Psoas muscle (tissue), 8 donors: Measurements from ENCODE around the gene THUMPD2. TPM values are rescaled to one million over a fixed set of nuclear protein-coding genes. Genes with fewer than 3 reads are reported as not detected.
A peak's percentile ranks its signal among the peaks of the same experiment; 100 is the strongest.

ENCODE experiments used
- ATAC-seq, 4 donors: fragments of 200-7000 bp; cut with Tn5 transposase; one replicate each; pipeline ENCODE4 v1.9.1; 2020; ENCODE audit warnings: moderate library complexity in 3 of 4, mild to moderate bottlenecking in 2 of 4
- DNase-seq, 2 donors: peaks; one replicate each; pipeline ENCODE4 v3.0.0-alpha.2; 2020
- H3K27ac ChIP-seq: fragments of 200-600 bp; one replicate; pipeline ENCODE4 v1.8.0; 2022
- H3K27me3 ChIP-seq, 3 donors: fragments of 200-600 bp in 1 of 3; one replicate each; pipeline versions ENCODE4 v1.6.1 to v1.8.0; 2013 to 2022; ENCODE audit warnings: low read length in 2 of 3, mild to moderate bottlenecking in 2 of 3, moderate library complexity in 1 of 3; ENCODE audit not compliant: insufficient read depth in 3 of 3
- H3K36me3 ChIP-seq, 2 donors: fragments of 200-600 bp in 1 of 2; one replicate each; pipeline versions ENCODE4 v1.6.1 to v1.8.0; 2013 to 2022; ENCODE audit warnings: low read depth in 1 of 2, mild to moderate bottlenecking in 1 of 2, moderate library complexity in 1 of 2; ENCODE audit not compliant: insufficient read depth in 1 of 2
- H3K4me1 ChIP-seq: fragments of 200-600 bp; one replicate; pipeline ENCODE4 v1.8.0; 2022
- H3K4me3 ChIP-seq: fragments of 200-600 bp; one replicate; pipeline ENCODE4 v1.8.0; 2022; ENCODE audit warnings: mild to moderate bottlenecking
- H3K9me3 ChIP-seq: fragments of 200-600 bp; one replicate; pipeline ENCODE4 v1.8.0; 2022
- WGBS, 3 donors: extraction: QIAGEN DNeasy Blood & Tissue Kit; methylation state at CpG; one replicate each; pipeline versions ENCODE4 v1.1.6 to v1.1.7; 2013; 5-methylcytosine and 5-hydroxymethylcytosine counted together
- intact Hi-C, 2 donors: fragments of 100-400 bp; cut with DNase I; formaldehyde crosslinking; loops; one replicate each; pipeline versions ENCODE4 v1.11.0 to v1.14.2; 2022
- polyA plus RNA-seq, 3 donors: library from polyadenylated mRNA; stranded (reverse); fragments of 200-250 nt; gene quantifications; one replicate each; pipeline ENCODE4 v1.2.3, GENCODE V29; 2013
- total RNA-seq, 4 donors: library from RNA; stranded (reverse); fragmentation: NEBNext Ultra II Directional in 2 of 4; extraction: Animal tissue kit (Norgen Biotek cat#: 25700) in 2 of 4; gene quantifications; one replicate each; pipeline versions ENCODE4 v1.2.1 to v1.2.4, GENCODE V29; 2021 to 2023
- TF ChIP-seq, protein P1 (sequence below): fragments of 200-600 bp; IDR thresholded peaks from one replicate; pipeline ENCODE4 v1.8.0; 2022; ENCODE audit warnings: antibody characterized with exemption
- donor health status: healthy with polysubstance abuse.
- donor health status: DM: no; HTN: no; CAD: no; lungs with moderate emphysema.
- donor health status: Bipolar disorder and iron deficiency.
- donor health status: healthy.
- donor health status: DM: yes; HTN: yes; CAD: no.
- donor health status: DM: no; HTN: no; CAD: no.
- donor health status: DM: no; HTN: no; CAD: no.
- donor health status: DM: yes; HTN: yes; CAD: no.

The THUMPD2 gene
- total and polyA plus RNA-seq, 7 donors = 6.5 to 12.7 (median 7.5) TPM

DNA sequence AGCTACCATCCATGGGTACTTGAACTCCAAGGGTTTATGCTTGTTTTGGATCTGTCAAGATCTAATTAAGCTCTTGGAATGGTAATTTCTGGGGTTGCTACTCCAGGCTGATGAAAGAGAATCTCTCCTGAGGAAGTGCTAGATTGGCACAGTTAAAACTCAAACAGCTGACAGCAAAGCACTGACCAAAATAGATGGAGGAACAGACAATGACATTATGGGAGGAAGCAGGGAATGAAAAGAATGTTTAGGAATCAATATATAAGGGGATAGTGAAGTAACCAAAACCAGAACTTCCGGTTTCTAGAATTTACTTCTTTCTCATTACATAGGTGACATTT is 6.3 kb downstream of the THUMPD2 start:
- H3K4me1 ChIP-seq = peaks cover 41% of the 10 kb centered on the region
- no peaks in the 10 kb centered on the region for H3K9me3 ChIP-seq
- H3K27ac ChIP-seq = peak overlapping the region; percentile 46
- intact Hi-C loops = no loop called here
- H3K4me3 ChIP-seq = no peak overlapping the region
- DNase-seq (no peak), ATAC-seq (peak; percentile 10 to 63 (median 60))
- no peaks in the 10 kb centered on the region for H3K27me3 ChIP-seq
- WGBS, 3 donors = 59 to 81% (median 64%) methylated on average over 1 of the region's 1 CpG
- peaks cover 0 to 30% of the 10 kb centered on the region in 2 donors for H3K36me3 ChIP-seq
- TF ChIP-seq, protein P1, sequence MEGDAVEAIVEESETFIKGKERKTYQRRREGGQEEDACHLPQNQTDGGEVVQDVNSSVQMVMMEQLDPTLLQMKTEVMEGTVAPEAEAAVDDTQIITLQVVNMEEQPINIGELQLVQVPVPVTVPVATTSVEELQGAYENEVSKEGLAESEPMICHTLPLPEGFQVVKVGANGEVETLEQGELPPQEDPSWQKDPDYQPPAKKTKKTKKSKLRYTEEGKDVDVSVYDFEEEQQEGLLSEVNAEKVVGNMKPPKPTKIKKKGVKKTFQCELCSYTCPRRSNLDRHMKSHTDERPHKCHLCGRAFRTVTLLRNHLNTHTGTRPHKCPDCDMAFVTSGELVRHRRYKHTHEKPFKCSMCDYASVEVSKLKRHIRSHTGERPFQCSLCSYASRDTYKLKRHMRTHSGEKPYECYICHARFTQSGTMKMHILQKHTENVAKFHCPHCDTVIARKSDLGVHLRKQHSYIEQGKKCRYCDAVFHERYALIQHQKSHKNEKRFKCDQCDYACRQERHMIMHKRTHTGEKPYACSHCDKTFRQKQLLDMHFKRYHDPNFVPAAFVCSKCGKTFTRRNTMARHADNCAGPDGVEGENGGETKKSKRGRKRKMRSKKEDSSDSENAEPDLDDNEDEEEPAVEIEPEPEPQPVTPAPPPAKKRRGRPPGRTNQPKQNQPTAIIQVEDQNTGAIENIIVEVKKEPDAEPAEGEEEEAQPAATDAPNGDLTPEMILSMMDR = no peak

DNA sequence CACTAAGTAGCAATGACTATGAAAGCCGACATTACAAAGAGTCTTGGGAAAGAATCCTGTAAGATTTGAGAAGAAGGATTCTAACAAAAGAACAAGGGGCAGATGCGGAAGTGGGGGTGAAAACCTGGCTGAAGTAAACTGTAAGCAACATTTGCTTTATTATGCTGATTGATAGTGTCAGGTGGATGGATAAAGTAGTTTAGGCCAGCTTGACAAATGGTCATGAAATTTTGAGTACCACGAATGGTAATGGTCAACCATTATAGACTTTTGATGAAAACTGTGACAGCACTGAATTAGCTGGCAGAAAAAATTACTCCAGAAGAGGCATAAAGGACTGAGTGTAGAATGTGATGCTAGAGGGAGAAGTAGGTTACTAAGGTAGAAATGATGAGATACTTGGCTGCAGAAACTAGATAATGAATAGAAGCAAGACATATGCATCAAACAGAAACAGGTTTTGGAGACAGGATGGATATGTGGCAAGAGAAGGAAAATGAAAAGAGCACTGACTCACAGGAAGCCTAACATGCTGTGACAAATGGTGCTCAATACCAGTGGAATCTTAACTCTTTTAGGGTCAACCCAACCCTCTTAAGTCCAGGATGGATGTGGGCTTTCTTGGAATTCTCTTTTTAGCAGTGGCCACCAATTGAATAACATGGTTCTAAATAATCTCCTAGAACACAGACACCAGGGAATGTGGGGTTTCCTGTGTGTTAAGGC is 6.8 kb downstream of the THUMPD2 start:
- DNase-seq = no peak
- Histone ChIP-seq H3K36me3 (peaks cover 0 to 30% of the 10 kb centered on the region in 2 donors), H3K27ac (peak overlapping the region; percentile 46)

DNA sequence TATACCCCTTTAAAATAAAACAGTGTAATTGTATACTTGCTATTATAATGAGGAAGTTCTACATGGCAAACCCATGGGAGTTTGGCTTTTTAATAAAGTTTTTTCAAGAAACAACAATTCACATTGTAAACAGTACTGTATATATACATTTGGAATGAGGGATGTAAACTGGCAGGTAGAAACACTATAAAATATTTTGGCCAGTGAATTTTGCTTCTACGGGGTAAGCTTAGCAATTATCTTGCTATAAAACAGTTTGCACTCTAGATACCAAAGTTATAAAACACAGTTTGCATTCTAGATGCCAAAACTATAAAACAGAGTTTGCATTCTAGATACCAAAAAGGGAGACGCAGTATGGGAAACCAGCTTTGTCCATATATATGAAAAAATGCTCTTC is 16.6 kb downstream of the THUMPD2 start:
- 98 to 99% (median 99%) methylated on average over 2 of the region's 2 CpGs for WGBS, 3 donors
- H3K36me3 ChIP-seq = peaks cover 3 to 90% of the 10 kb centered on the region in 2 donors
- TF ChIP-seq, protein P1 = no peak

More for the DNA sequence above, 6.8 kb downstream of the THUMPD2 start:
- H3K4me1 ChIP-seq = peaks cover 36% of the 10 kb centered on the region
- no peak overlapping the region for H3K4me3 ChIP-seq
- no peaks in the 10 kb centered on the region for H3K9me3 ChIP-seq
- TF ChIP-seq, protein P1 = no peak
- no peaks in the 10 kb centered on the region for H3K27me3 ChIP-seq
- WGBS, 3 donors = 60 to 76% (median 66%) methylated on average over 3 of the region's 3 CpGs
- intact Hi-C loops = no loop called here
- ATAC-seq = peak; percentile 65 to 80 (median 70)

DNA sequence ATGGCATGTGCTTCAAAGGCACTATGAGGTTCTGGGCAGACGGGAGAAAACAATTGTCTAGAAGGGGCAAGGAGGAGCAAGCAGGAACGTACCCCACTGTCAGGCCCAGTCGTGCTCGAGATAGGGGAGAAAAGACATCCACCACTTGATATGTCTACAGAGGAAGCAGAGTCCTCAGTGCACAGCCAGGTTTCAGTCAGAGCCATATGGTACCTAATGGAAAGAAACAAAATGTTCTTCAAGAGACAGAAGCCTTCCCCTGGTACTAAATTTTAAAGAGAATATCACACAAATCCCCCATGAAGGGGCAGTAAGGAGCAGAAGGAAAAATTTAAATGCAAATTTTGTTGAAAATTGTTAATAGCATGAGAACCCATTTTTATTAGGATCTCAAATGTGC is 21.9 kb downstream of the THUMPD2 start:
- Histone ChIP-seq H3K4me3 (no peak overlapping the region), H3K9me3 (no peaks in the 10 kb centered on the region), H3K36me3 (peaks cover 6 to 99% of the 10 kb centered on the region in 2 donors), H3K27me3 (no peaks in the 10 kb centered on the region), H3K27ac (no peak overlapping the region), H3K4me1 (no peaks in the 10 kb centered on the region)
- TF ChIP-seq, protein P1 = no peak
- DNase-seq (no peak), ATAC-seq (no peak)
- 94 to 100% (median 95%) methylated on average over 4 of the region's 4 CpGs for WGBS, 3 donors
- intact Hi-C loops = no loop called here

More for the DNA sequence above, 16.6 kb downstream of the THUMPD2 start:
- ATAC-seq = no peak
- no peak for DNase-seq
- Histone ChIP-seq H3K27me3 (no peaks in the 10 kb centered on the region), H3K27ac (no peak overlapping the region), H3K4me3 (no peak overlapping the region), H3K4me1 (no peaks in the 10 kb centered on the region), H3K9me3 (no peaks in the 10 kb centered on the region)
- intact Hi-C loops = no loop called here

DNA sequence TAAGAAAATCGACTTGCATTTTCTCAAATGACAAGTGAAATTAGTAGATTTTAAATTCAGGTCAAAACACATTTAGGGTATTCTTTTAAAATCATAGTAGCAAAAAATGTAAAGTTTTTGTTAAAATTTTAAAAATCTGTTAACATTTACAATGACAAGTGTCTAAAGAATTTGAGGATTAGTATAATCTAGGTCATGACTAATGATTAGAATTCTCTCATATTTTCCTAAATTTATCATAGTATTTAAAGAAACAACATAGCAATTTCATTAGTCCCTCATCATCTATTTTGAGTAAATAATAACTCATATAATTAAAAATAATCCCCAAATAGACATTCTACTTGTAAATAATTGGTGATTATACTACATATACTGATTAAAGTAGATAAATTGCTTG is 23.6 kb downstream of the THUMPD2 start:
- Histone ChIP-seq H3K4me1 (no peaks in the 10 kb centered on the region), H3K27me3 (no peaks in the 10 kb centered on the region), H3K27ac (no peak overlapping the region), H3K36me3 (peaks cover 6 to 99% of the 10 kb centered on the region in 2 donors), H3K9me3 (no peaks in the 10 kb centered on the region), H3K4me3 (no peak overlapping the region)
- 86 to 100% (median 95%) methylated on average over 1 of the region's 1 CpG for WGBS, 3 donors
- TF ChIP-seq, protein P1 = no peak
- intact Hi-C loops = no loop called here
- DNase-seq (no peak), ATAC-seq (no peak)
